ENCODE data around the gene AP5M1. TPM values are rescaled to one million over a fixed set of nuclear protein-coding genes. Genes with fewer than 3 reads are reported as not detected.
A peak's percentile ranks its signal among the peaks of the same experiment; 100 is the strongest.
"Not testable (repeated sequence)": the region's sequence is repeated elsewhere in the genome, so short reads cannot be mapped to it uniquely, and the experiment has no call there.

The AP5M1 gene, protein sequence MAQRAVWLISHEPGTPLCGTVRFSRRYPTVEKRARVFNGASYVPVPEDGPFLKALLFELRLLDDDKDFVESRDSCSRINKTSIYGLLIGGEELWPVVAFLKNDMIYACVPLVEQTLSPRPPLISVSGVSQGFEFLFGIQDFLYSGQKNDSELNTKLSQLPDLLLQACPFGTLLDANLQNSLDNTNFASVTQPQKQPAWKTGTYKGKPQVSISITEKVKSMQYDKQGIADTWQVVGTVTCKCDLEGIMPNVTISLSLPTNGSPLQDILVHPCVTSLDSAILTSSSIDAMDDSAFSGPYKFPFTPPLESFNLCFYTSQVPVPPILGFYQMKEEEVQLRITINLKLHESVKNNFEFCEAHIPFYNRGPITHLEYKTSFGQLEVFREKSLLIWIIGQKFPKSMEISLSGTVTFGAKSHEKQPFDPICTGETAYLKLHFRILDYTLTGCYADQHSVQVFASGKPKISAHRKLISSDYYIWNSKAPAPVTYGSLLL
- polyA plus RNA-seq (2011; rRNA removed) (30.6 and 38.5 TPM in 2 replicates), polyA minus RNA-seq (2011; rRNA and poly(A)+ RNA removed) (23.9 and 31.3 TPM in 2 replicates)

DNA sequence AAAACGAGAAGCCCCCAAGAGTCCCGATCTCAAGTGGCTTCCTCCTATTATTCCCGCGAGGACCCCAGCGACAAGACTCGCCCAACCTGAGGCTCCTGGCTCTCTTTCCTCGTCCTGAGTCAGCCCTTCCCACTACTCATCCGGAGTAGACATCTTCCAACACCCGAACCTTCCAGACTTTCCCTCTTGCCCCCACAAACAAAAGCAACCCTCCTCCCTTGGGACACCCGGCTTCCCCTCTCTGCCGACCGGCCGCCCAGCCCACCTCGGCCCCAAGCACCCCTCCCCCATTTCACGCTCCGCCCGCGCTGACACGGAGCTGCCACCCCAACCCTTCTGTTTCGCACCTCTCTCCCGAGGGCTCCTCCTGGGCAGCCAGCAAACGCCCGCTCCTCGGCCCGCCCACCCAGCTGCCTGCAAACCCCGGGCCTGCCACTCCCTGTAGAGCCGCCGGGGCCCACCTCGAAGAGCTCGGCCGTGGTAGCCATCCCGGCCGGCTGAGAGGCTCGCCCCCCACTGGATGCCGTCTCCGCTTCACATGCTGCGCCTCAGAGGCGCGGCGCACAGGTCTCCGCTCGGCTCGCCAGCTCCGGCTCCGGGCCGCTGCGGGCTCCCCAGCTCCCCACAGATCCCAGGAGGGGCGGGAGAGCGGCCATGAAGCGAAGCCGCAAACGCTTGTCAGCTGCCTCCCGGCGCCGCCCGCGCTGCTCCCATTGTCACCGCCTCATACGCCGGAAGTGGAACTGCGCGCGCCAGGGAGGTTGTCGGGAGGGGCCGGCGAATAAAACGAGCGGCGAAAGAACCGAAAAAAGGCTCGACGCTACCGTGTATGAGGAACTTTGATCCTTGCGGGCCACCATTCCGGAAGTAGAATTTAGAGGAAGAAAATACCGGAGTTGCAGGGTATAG lies at the start of gene AP5M1, which contains the start of gene EXOC5:
TSS of gene AP5M1 (plus strand) at position 811 of the 909 bp plus-strand sequence. CDS start 344 bp downstream, outside the sequence.
TSS of gene EXOC5 (minus strand) at position 745 of the 909 bp plus-strand sequence. CDS start at position 488, 257 bp downstream.
- peak within 1 kb of the TSS; percentile 67 for H3K4me3 ChIP-seq (ENCODE audit: low read depth, low read length)
- peak; percentile 66 for DNase-seq (ENCODE audit: low read depth, low spot score)
- peak within 1 kb of the TSS; percentile 88 for H3K27ac ChIP-seq (ENCODE audit: low read depth, low read length)
- no peaks in the 10 kb centered on the region for H3K27me3 ChIP-seq (ENCODE audit: control insufficient read depth, insufficient read depth, low read length)
- POLR2A ChIA-PET: interaction anchor here (0.5 to 1.1 kb wide), 4 partner anchors 13 to 1166 kb away, joined by 3 to 6 read pairs (median 4); partner anchors contain the start of gene TMEM260
- H3K9me3 ChIP-seq (ENCODE audit: control insufficient read depth, insufficient read depth, low read length): no peaks in the 10 kb centered on the region
- CTCF ChIA-PET: interaction anchor here (0.6 to 1.7 kb wide), 3 partner anchors 25 to 378 kb away, joined by 5 to 6 read pairs (median 5); no protein-coding TSS in a partner anchor
- TF ChIP-seq, protein P1, sequence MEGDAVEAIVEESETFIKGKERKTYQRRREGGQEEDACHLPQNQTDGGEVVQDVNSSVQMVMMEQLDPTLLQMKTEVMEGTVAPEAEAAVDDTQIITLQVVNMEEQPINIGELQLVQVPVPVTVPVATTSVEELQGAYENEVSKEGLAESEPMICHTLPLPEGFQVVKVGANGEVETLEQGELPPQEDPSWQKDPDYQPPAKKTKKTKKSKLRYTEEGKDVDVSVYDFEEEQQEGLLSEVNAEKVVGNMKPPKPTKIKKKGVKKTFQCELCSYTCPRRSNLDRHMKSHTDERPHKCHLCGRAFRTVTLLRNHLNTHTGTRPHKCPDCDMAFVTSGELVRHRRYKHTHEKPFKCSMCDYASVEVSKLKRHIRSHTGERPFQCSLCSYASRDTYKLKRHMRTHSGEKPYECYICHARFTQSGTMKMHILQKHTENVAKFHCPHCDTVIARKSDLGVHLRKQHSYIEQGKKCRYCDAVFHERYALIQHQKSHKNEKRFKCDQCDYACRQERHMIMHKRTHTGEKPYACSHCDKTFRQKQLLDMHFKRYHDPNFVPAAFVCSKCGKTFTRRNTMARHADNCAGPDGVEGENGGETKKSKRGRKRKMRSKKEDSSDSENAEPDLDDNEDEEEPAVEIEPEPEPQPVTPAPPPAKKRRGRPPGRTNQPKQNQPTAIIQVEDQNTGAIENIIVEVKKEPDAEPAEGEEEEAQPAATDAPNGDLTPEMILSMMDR (IDR thresholded peaks at IDR 0.05; ENCODE audit: low read depth, low read length): no peak

DNA sequence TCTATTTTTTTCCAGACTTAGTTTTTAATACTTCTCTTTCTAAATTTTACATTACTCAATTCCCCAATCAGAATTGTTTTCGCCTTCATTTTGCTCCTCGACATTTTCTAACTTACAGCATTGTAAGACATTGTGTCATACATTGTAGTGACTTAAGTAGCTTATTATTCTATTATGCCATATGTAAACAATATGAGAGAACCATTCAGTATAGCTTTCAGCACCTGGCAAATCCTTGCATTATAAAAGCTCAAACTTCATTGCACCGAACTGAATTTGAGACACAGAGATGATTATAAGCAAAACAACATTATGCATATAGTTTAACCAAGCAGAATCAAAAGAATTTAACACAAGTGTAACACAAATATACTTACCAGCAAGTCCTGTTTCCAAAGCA lies 46.8 kb upstream of the AP5M1 start:
- Histone ChIP-seq H3K4me3 (ENCODE audit: low read depth, low read length) (no peak overlapping the region), H3K9me3 (ENCODE audit: control insufficient read depth, insufficient read depth, low read length) (no peaks in the 10 kb centered on the region), H3K27ac (ENCODE audit: low read depth, low read length) (no peak overlapping the region), H3K27me3 (ENCODE audit: control insufficient read depth, insufficient read depth, low read length) (no peaks in the 10 kb centered on the region)
- TF ChIP-seq, protein P1 (IDR thresholded peaks at IDR 0.05; ENCODE audit: low read depth, low read length): no peak
- ChIA-PET CTCF (no interaction called here), POLR2A (no interaction called here)
- DNase-seq (ENCODE audit: low read depth, low spot score): no peak

DNA sequence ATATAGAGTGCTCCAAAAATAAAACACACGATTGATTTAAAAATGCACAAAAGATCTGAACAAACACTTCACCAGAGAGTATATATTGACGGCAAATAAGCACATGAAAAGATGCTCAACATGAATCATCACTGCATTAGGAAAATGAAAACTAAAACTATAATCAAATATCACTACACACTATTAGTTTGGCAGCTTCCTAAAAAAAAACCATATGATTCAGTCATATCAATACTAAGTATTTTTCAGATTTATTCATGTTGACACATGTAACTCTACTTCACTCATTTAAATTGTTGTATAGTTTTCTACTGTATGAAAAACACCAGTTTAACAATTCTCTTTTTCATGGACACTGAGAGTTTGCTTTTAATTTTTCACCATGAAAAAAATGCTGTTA lies 41.7 kb upstream of the AP5M1 start:
- ChIA-PET CTCF (no interaction called here), POLR2A (no interaction called here)
- H3K9me3 ChIP-seq (ENCODE audit: control insufficient read depth, insufficient read depth, low read length): no peaks in the 10 kb centered on the region
- H3K4me3 ChIP-seq (ENCODE audit: low read depth, low read length): no peak overlapping the region
- H3K27ac ChIP-seq (ENCODE audit: low read depth, low read length): no peak overlapping the region
- no peak for DNase-seq (ENCODE audit: low read depth, low spot score)
- TF ChIP-seq, protein P1 (IDR thresholded peaks at IDR 0.05; ENCODE audit: low read depth, low read length): no peak
- no peaks in the 10 kb centered on the region for H3K27me3 ChIP-seq (ENCODE audit: control insufficient read depth, insufficient read depth, low read length)

DNA sequence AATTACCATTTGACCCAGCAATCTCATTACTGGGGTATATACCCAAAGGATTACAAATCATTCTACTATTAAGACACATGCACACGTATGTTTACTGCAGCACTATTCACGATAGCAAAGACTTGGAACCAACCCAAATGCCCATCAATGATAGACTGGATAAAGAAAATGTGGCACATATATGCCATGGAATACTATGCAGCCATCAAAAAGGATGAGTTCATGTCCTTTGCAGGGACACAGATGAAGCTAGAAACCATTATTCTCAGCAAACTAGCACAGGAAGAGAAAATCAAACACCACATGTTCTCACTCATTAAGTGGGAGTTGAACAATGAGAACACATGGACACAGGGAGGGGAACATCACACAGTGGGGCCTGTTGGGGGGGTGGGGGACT lies 40.5 kb upstream of the AP5M1 start:
- CTCF ChIA-PET; H3K4me3 ChIP-seq (ENCODE audit: low read depth, low read length); POLR2A ChIA-PET; H3K9me3 ChIP-seq (ENCODE audit: control insufficient read depth, insufficient read depth, low read length); H3K27me3 ChIP-seq (ENCODE audit: control insufficient read depth, insufficient read depth, low read length); H3K27ac ChIP-seq (ENCODE audit: low read depth, low read length); DNase-seq (ENCODE audit: low read depth, low spot score): not testable (repeated sequence)

DNA sequence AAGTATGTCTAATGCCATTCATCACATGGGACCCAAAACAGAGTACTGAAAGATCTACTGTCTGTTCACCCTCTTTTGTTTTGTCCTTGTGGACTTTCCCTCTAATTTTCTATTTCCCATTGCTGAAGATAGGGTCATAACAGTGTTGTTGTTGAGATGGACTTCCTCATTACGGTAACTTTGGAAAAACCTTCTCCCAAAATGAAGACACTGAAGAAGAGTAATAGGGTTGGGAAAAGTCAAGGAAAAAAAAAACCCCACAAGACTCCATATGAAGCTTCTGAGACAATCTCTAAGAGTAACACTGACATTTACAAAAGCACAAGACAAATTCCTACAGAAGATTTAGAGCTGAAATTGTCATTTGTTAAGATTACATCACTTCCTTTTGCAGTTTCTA lies 36.8 kb upstream of the AP5M1 start:
- H3K9me3 ChIP-seq (ENCODE audit: control insufficient read depth, insufficient read depth, low read length): no peaks in the 10 kb centered on the region
- no peak overlapping the region for H3K4me3 ChIP-seq (ENCODE audit: low read depth, low read length)
- H3K27me3 ChIP-seq (ENCODE audit: control insufficient read depth, insufficient read depth, low read length): no peaks in the 10 kb centered on the region
- TF ChIP-seq, protein P1 (IDR thresholded peaks at IDR 0.05; ENCODE audit: low read depth, low read length): no peak
- DNase-seq (ENCODE audit: low read depth, low spot score): no peak
- H3K27ac ChIP-seq (ENCODE audit: low read depth, low read length): no peak overlapping the region
- CTCF ChIA-PET: no interaction called here
- POLR2A ChIA-PET: no interaction called here

DNA sequence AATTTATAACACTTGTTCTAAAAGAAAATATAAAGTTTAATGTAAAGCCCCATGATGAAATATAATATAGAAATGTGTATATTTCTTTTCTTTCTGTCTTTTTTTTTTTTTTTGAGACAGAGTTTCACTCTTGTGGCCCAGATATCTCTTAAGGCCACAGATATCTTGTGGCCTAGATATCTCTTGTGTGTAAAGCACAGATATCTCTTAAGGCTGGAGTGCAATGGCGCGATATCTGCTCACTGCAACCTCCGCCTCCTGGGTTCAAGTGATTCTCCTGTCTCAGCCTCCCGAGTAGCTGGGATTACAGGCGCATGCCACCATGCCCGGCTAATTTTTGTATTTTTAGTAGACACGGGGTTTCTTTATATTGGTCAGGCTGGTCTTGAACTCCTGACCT lies 28.7 kb upstream of the AP5M1 start:
- POLR2A ChIA-PET; H3K4me3 ChIP-seq (ENCODE audit: low read depth, low read length); H3K27ac ChIP-seq (ENCODE audit: low read depth, low read length); H3K27me3 ChIP-seq (ENCODE audit: control insufficient read depth, insufficient read depth, low read length); H3K9me3 ChIP-seq (ENCODE audit: control insufficient read depth, insufficient read depth, low read length); DNase-seq (ENCODE audit: low read depth, low spot score); CTCF ChIA-PET: not testable (repeated sequence)
